Bronchial epithelial cell (primary cell): Measurements from ENCODE around the gene CCDC88C. TPM values are rescaled to one million over a fixed set of nuclear protein-coding genes. Genes with fewer than 3 reads are reported as not detected.

ENCODE experiments used
- DNase-seq: peaks from one replicate; pipeline ENCODE4 v3.0.0-alpha.2; 2010; ENCODE audit warnings: low read depth
- FAIRE-seq: peaks from 2 replicates; lab custom pipeline; 2011; peaks lifted over from hg19 to GRCh38; lab: Jason Lieb, UNC
- H3K27me3 ChIP-seq: 2 replicates; pipeline ENCODE4 v1.5.1; 2011; ENCODE audit warnings: low read length; ENCODE audit not compliant: control insufficient read depth, insufficient read depth
- H3K36me3 ChIP-seq: 2 replicates; pipeline ENCODE4 v1.5.1; 2011; ENCODE audit warnings: low read length; ENCODE audit not compliant: control insufficient read depth, insufficient read depth
- H3K4me3 ChIP-seq: 2 replicates; pipeline ENCODE4 v1.5.1; 2011; ENCODE audit warnings: mild to moderate bottlenecking, low read depth, low read length, control low read depth
- total RNA-seq: library from RNA; depleted of rRNA; stranded (reverse); fragments of >200 nt; gene quantifications from 2 replicates; pipeline ENCODE4 v1.2.1, GENCODE V29; 2014
- TF ChIP-seq, protein P1 (sequence below): IDR thresholded peaks from 2 replicates; pipeline ENCODE4 v1.5.1; 2011; ENCODE audit warnings: mild to moderate bottlenecking, moderate library complexity, low read length, control low read depth, inconsistent platforms; ENCODE audit not compliant: insufficient read depth, severe bottlenecking

CCDC88C gene
- total RNA-seq, 1 donor from 2014 or later = 21.3 TPM

GRCh38 chr14:91293281-91293680 lies 124.3 kb downstream of the CCDC88C start:
- H3K27me3 ChIP-seq = no peaks in the 10 kb centered on the region
- TF ChIP-seq, protein P1, sequence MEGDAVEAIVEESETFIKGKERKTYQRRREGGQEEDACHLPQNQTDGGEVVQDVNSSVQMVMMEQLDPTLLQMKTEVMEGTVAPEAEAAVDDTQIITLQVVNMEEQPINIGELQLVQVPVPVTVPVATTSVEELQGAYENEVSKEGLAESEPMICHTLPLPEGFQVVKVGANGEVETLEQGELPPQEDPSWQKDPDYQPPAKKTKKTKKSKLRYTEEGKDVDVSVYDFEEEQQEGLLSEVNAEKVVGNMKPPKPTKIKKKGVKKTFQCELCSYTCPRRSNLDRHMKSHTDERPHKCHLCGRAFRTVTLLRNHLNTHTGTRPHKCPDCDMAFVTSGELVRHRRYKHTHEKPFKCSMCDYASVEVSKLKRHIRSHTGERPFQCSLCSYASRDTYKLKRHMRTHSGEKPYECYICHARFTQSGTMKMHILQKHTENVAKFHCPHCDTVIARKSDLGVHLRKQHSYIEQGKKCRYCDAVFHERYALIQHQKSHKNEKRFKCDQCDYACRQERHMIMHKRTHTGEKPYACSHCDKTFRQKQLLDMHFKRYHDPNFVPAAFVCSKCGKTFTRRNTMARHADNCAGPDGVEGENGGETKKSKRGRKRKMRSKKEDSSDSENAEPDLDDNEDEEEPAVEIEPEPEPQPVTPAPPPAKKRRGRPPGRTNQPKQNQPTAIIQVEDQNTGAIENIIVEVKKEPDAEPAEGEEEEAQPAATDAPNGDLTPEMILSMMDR = no peak
- H3K36me3 ChIP-seq = peaks cover 18% of the 10 kb centered on the region
- no peak overlapping the region for H3K4me3 ChIP-seq
- FAIRE-seq (peak; percentile 95), DNase-seq (no peak)

GRCh38 chr14:91292491-91292890 lies 125.1 kb downstream of the CCDC88C start:
- FAIRE-seq (no peak), DNase-seq (no peak)
- peaks cover 18% of the 10 kb centered on the region for H3K36me3 ChIP-seq
- H3K27me3 ChIP-seq = no peaks in the 10 kb centered on the region
- H3K4me3 ChIP-seq = no peak overlapping the region
- TF ChIP-seq, protein P1 = no peak

- H3K27me3 ChIP-seq = no peaks in the 10 kb centered on the region
- no peak for DNase-seq
- no peak for FAIRE-seq
- no peak overlapping the region for H3K4me3 ChIP-seq
- H3K36me3 ChIP-seq = peaks cover 13% of the 10 kb centered on the region
- TF ChIP-seq, protein P1 = no peak
Observed at GRCh38 chr14:91291786-91292405, 125.7 kb downstream of the CCDC88C start.

DNA sequence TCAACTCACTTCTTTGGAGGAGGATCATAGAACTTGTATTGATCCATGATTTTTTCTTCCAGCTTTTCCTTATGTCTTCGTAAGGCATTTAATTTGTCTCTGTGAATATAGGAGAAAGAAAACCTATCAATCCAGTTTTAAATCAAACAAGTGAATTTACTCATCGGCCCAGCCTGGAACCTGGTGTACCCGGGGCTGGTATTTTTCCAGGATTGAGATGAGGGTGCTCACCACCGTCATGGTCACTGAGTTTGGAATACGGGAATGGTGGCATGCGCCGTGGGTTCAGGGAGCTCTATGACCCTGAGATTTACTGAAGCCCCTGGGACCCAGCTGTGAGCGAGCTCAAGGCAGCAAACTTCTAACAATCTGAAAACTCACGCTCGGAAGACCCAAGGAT lies 126.6 kb downstream of the CCDC88C start:
- TF ChIP-seq, protein P1 = no peak
- Histone ChIP-seq H3K36me3 (peaks cover 10% of the 10 kb centered on the region), H3K27me3 (no peaks in the 10 kb centered on the region), H3K4me3 (no peak overlapping the region)
- DNase-seq = no peak
- no peak for FAIRE-seq

DNA sequence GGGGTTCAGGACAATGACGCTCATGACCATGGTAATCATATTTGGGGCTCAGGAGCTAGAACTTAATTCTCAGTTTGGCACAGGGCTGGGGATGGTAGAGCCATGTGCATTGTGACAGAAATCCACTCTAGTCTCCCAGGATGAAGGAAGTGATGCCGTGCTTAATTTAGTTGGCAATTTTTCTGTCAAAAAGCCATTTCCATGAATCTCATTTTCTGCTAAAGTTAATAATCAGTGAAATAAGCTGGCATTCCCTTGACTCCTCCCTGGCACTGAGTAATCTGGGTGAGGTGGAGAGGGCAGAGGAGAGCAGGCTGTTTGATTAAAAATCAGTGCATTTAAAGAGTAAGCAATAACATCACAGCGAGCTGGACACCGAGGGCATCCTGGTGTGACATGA lies 128.2 kb downstream of the CCDC88C start:
- DNase-seq = no peak
- TF ChIP-seq, protein P1 = no peak
- H3K27me3 ChIP-seq = no peaks in the 10 kb centered on the region
- H3K4me3 ChIP-seq = no peak overlapping the region
- H3K36me3 ChIP-seq = peaks cover 8% of the 10 kb centered on the region
- FAIRE-seq = no peak

- no peak for FAIRE-seq
- peaks cover 8% of the 10 kb centered on the region for H3K36me3 ChIP-seq
- H3K4me3 ChIP-seq = no peak overlapping the region
- TF ChIP-seq, protein P1 = no peak
- H3K27me3 ChIP-seq = no peaks in the 10 kb centered on the region
- no peak for DNase-seq
Observed at GRCh38 chr14:91288876-91289275, 128.7 kb downstream of the CCDC88C start.
